Left kidney (tissue), 8 donors: Measurements from ENCODE around the gene P4HA1. TPM values are rescaled to one million over a fixed set of nuclear protein-coding genes. Genes with fewer than 3 reads are reported as not detected.
A peak's percentile ranks its signal among the peaks of the same experiment; 100 is the strongest.
"Not testable (repeated sequence)": the region's sequence is repeated elsewhere in the genome, so short reads cannot be mapped to it uniquely, and the experiment has no call there.

Experiments used
- DNase-seq: peaks from one replicate; pipeline ENCODE4 v3.0.0-alpha.2; 2013
- long read RNA-seq, 8 donors: transcript quantifications; one replicate each; lab custom pipeline, GENCODE V29; 2026
- polyA plus RNA-seq: library from polyadenylated mRNA; unstranded; fragments of 120-200 nt; gene quantifications from one replicate; pipeline ENCODE4 v1.2.1, GENCODE V29; 2013; ENCODE audit not compliant: insufficient read length

P4HA1 gene
- 95.2 TPM for polyA plus RNA-seq
- long read RNA-seq, donor 1, transcript P4HA1-203 (15 exons, 2,727 nt) = major isoform, 6 of 26 reads
- long read RNA-seq, donor 1, partial matches to known transcripts = 18 of 26 reads
- long read RNA-seq, donor 1, other reads (novel, unspliced or antisense) = 0 of 26 reads
- long read RNA-seq, donor 2, transcript P4HA1-202 (15 exons, 2,727 nt) = minor isoform, 9 of 29 reads
- long read RNA-seq, donor 2, transcript P4HA1-203 (15 exons, 2,727 nt) = major isoform, 10 of 29 reads
- long read RNA-seq, donor 2, partial matches to known transcripts = 10 of 29 reads
- long read RNA-seq, donor 2, other reads (novel, unspliced or antisense) = 0 of 29 reads
- long read RNA-seq, donor 3, partial matches to known transcripts = 9 of 13 reads
- long read RNA-seq, donor 3, other reads (novel, unspliced or antisense) = 0 of 13 reads
- long read RNA-seq, donor 4 = 0 reads
- long read RNA-seq, donor 5, transcript P4HA1-203 (15 exons, 2,727 nt) = major isoform, 13 of 32 reads
- long read RNA-seq, donor 5, transcript P4HA1-202 (15 exons, 2,727 nt) = minor isoform, 10 of 32 reads
- long read RNA-seq, donor 5, partial matches to known transcripts = 9 of 32 reads
- long read RNA-seq, donor 5, other reads (novel, unspliced or antisense) = 0 of 32 reads
- long read RNA-seq, donor 6, partial matches to known transcripts = 19 of 21 reads
- long read RNA-seq, donor 6, other reads (novel, unspliced or antisense) = 0 of 21 reads
- long read RNA-seq, donor 7, transcript P4HA1-203 (15 exons, 2,727 nt) = minor isoform, 8 of 33 reads
- long read RNA-seq, donor 7, transcript P4HA1-202 (15 exons, 2,727 nt) = major isoform, 11 of 33 reads
- long read RNA-seq, donor 7, partial matches to known transcripts = 14 of 33 reads
- long read RNA-seq, donor 7, other reads (novel, unspliced or antisense) = 0 of 33 reads
- long read RNA-seq, donor 8, transcript P4HA1-203 (15 exons, 2,727 nt) = major isoform, 7 of 8 reads
- long read RNA-seq, donor 8, partial matches to known transcripts = 0 of 8 reads
- long read RNA-seq, donor 8, other reads (novel, unspliced or antisense) = 0 of 8 reads

GRCh38 chr10:73096449-73097304 is at the start of gene P4HA1:
TSS of gene P4HA1 (minus strand) at chr10:73096866. CDS start at chr10:73074883, 21,983 bp downstream.
- peak; percentile 96 for DNase-seq

- DNase-seq = no peak
Measured at GRCh38 chr10:73141603-73142002, 44.9 kb upstream of the P4HA1 start.

DNA sequence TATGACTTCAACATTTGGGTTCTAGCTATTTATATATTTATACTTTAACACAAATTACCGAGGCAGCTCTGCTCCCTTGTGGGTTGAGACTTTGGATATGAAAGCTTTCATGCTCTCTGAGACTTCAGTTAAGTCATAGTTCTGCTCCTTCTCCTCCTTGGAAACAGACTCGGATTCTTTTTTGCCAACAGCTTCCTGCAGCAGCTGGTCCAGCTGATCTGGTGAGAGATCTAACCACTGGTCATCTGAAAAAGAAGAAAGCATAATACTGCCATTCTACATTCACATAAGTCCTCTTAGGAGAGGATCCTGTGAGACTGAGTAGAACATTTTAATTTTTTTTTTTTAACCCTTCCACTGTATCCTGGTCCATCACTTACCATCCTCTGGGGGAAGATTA is 42.6 kb upstream of the P4HA1 start:
- DNase-seq = no peak

DNA sequence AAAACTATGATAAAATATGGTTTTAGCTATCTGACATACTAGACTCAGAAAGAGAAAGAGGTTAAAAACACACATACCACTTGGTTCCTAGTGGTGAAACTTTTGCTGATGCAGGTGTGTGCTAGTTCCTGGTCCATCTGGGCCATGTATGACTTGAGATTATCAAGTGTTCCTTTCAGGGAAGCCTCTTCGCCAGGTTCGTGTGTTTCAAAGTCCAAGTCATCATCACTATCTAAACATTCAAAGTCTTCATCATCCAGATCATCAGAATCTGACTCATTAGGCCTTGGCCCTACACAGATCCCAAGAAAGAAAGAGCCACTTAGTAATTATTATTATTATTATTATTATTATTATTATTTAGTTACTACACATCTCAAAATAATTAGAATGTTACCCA is 40.0 kb upstream of the P4HA1 start:
- no peak for DNase-seq

DNA sequence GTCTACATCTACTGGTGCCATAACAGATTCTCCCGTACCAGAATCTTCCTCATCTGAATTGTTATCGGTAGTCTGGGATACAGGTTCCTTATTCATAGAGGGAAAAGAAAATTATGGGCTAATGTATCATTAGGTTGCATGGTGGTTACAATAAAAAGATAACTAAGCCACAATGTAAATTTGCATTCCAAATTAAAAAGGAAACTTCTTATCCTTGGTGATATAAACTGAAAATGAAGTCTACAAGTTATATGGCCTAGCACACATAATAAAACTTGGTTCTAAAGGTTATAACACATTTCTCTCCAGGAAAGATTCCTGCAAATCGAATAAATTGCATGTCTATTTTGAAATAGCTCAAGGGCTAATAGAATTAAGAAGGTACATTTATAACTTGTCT is 38.1 kb upstream of the P4HA1 start:
- DNase-seq = no peak

DNA sequence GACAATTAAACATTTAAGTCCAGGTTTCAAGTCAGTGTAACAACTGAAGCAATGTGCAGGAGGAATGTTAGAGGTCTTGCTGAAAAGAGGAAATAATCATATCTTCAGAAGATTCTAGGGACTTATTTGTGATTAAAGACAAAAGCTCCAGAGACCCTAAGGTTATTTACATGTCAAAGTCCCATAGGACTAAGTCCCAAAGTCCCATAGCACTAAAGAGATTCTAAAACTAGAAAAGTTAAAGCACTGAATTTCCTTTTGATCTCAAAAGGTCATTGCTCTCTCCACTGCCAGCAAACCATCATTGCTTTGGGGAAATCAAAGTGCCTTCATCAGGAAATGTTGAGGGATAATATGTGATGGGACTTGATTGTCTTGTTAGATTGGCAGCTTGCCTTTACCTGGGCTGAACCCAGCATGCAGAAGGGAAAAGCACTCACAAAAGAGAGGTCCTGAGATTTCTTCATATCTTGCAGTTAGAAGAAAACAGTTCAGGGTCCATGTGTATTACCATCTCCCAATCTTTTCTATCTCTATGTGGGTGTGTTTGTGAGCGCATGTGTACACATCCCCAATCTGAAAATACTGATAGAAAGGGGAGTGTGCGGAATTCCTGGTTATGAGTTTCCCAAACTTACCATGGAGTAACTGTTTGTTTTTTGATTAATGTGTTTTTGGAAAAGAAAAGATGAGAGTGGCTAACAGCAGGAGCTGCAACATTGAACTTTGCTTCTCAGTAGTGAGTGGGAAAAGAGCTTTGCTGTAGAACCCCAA is 35.4 kb upstream of the P4HA1 start:
- no peak for DNase-seq

DNA sequence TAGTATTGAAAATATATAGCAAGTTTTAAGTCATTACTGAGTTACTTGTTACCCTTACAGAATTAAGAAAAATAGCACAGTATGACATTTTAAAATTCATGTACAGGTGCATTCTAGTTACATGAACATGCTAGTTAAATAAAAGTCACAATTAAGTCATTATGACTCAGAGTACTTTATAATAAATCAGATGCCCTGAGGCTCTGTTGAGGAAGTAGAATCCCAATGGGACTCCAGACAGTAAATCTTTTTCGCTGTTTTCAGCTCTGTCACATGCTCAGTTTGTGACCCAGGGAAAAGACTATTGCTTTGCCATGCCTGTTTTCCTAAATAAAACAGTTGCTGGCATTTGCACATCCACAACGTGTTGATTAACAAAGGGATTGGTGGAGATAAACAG is 34.6 kb upstream of the P4HA1 start:
- no peak for DNase-seq

GRCh38 chr10:73126343-73126742 is 29.7 kb upstream of the P4HA1 start:
- DNase-seq = no peak

- no peak for DNase-seq
Measured at GRCh38 chr10:73119952-73120351, 23.3 kb upstream of the P4HA1 start.

GRCh38 chr10:73119457-73119856 is 22.8 kb upstream of the P4HA1 start:
- no peak for DNase-seq

- no peak for DNase-seq
Measured at GRCh38 chr10:73117976-73118743, 21.5 kb upstream of the P4HA1 start.

DNA sequence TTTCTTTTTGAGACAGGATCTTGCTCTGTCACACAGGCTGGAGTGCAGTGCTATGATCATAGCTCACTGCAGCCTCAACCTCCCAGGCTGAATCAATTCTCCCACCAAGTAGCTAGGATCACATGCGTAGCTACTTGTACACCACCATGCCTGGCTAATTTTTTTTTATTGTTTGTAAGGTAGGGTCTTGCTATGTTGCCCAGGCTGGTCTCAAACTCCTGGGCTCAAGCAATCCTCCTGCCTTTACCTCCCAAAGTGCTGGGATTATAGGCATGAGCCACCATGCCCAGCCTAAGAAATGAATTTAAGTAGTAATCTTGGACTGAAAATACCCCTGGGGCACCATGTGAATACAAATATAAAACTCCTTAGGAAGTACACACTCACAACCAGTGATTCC is 19.4 kb upstream of the P4HA1 start:
- no peak for DNase-seq

DNA sequence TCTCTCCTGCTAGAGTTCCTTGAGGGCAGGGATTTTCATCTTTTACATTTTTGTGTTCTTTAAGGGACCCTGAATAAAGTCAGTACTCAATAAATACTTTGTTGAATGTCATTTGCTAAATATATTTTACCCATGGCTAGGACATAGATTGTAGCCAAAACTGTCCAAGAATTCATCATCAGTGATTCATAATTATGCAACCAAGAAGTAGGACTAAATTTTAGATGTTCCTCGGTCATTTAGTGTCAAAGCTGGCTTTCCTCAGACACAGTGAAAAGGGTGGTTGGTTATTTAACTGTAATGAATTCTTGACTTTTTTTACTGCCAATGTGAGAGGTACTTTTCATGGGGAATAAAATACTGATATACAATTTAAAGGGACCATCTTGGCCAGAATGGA is 16.9 kb upstream of the P4HA1 start:
- DNase-seq = no peak

- not testable (repeated sequence) for DNase-seq
Measured at GRCh38 chr10:73112032-73112431, 15.4 kb upstream of the P4HA1 start.

DNA sequence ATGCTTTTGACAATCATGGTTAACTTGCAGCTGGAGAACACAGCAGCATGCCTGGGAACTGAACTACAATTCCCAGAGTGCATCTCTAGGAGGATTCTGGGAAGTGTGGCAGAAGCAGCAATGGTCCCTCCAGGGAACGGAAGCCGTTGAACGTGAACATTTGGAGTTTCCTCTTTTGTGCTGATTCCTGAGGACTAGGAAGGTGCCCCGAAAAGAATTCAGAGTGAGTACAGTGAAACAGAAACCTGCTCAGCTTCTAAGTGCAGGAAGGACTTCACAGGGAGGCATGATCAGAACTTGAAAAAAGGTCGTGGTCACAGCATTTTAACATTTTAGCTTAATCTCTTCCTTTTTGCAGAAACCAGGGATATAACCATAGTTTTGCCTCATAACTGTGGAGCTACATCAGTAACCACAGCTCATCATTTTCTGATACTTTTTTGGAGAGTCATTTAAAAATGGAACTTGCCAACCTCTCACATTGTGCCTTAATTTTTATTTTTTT is 13.7 kb upstream of the P4HA1 start, which contains the start of gene NUDT13:
NUDT13 (plus strand) TSS at position 111 of the 505 bp plus-strand sequence. CDS start 3,911 bp downstream, outside the sequence.
- peak; percentile 86 for DNase-seq

GRCh38 chr10:73109248-73109652 is 12.6 kb upstream of the P4HA1 start:
- DNase-seq = not testable (repeated sequence)

- no peak for DNase-seq
Measured at GRCh38 chr10:73106301-73106700, 9.6 kb upstream of the P4HA1 start.

DNA sequence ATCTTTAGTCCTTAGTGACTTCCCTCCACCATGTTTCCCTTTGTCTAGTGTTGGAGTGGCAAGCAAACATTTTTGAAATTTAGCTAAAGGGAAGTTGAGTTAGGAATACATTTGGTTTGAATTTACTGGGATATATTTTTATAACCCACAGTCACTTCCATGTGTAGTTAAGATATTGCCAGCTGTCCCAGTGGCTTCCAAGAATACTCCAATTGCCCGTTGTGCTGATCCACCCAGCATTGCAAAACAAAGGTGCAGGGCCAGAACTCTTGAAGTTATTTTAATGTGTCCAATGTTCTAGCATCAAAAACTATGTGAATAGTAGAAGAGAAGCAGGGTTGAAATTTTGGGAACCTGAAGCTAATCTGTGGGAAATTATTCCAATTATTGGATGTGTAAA is 2.5 kb upstream of the P4HA1 start:
- no peak for DNase-seq

- no peak for DNase-seq
Measured at GRCh38 chr10:73097305-73097670, 622 bp upstream of the P4HA1 start.

- peak; percentile 53 for DNase-seq
Measured at GRCh38 chr10:73096041-73096448, 621 bp downstream of the P4HA1 start.
